Prostate gland (tissue), 2 donors: ENCODE data around the gene TPH1. TPM values are rescaled to one million over a fixed set of nuclear protein-coding genes. Genes with fewer than 3 reads are reported as not detected.

Source experiments
- DNase-seq: peaks from one replicate; pipeline ENCODE4 v3.0.0-alpha.2; 2019; ENCODE audit warnings: low spot score
- H3K27ac ChIP-seq, 2 donors: fragments of 200-600 bp; sonication (generic); 2 replicates each; pipeline ENCODE4 v1.5.1; 2017 to 2019
- H3K27me3 ChIP-seq: fragments of 200-600 bp; sonication (generic); replicated peaks from 2 replicates; pipeline ENCODE4 v1.5.1; 2019; ENCODE audit not compliant: insufficient read depth
- H3K36me3 ChIP-seq, 2 donors: fragments of 200-600 bp; sonication (generic); 1 replicate in 1 of 2; 2 replicates in 1 of 2; pipeline versions ENCODE4 v1.5.1 to v1.8.1; 2017 to 2019
- H3K4me1 ChIP-seq: fragments of 200-600 bp; sonication (generic); replicated peaks from 2 replicates; pipeline ENCODE4 v1.5.1; 2019
- H3K4me3 ChIP-seq, 2 donors: fragments of 200-600 bp; sonication (generic); 2 replicates each; pipeline ENCODE4 v1.5.1; 2017 to 2019
- H3K9me3 ChIP-seq: fragments of 200-600 bp; sonication (generic); 2 replicates; pipeline ENCODE4 v1.5.1; 2017
- CTCF ChIP-seq, 4 experiments: fragments of 200-600 bp in 2 of 4; fragments of 450-650 bp in 2 of 4; sonication (generic) in 2 of 4; IDR thresholded peaks; 1 replicate in 3 of 4; 2 replicates in 1 of 4; pipeline ENCODE4 v1.5.1; 2016 to 2019; ENCODE audit warnings: antibody characterized with exemption in 4 of 4, mild to moderate bottlenecking in 2 of 4, moderate library complexity in 2 of 4
- POLR2A ChIP-seq: fragments of 450-650 bp; IDR thresholded peaks from one replicate; pipeline ENCODE4 v1.6.1; 2016; ENCODE audit warnings: antibody characterized with exemption, mild to moderate bottlenecking
- POLR2AphosphoS5 ChIP-seq: sonication (generic); formaldehyde crosslinking; IDR thresholded peaks from one replicate; pipeline ENCODE4 v1.6.1; 2017; ENCODE audit warnings: antibody characterized with exemption
- WGBS: methylation state at CpG from one replicate; pipeline ENCODE4 v1.1.5; 2018; 5-methylcytosine and 5-hydroxymethylcytosine counted together
- intact Hi-C: fragments of 100-400 bp; cut with DNase I; formaldehyde crosslinking; loops from one replicate; pipeline ENCODE4 v1.14.2; 2022
- total RNA-seq, 2 donors: library from RNA; depleted of rRNA; stranded (reverse); fragments of >200 nt; gene quantifications; one replicate each; pipeline ENCODE4 v1.1.0, GENCODE V29; 2016

The TPH1 gene
- total RNA-seq, 2 donors from 2014 or later = 0.97 to 3.6 TPM

DNA sequence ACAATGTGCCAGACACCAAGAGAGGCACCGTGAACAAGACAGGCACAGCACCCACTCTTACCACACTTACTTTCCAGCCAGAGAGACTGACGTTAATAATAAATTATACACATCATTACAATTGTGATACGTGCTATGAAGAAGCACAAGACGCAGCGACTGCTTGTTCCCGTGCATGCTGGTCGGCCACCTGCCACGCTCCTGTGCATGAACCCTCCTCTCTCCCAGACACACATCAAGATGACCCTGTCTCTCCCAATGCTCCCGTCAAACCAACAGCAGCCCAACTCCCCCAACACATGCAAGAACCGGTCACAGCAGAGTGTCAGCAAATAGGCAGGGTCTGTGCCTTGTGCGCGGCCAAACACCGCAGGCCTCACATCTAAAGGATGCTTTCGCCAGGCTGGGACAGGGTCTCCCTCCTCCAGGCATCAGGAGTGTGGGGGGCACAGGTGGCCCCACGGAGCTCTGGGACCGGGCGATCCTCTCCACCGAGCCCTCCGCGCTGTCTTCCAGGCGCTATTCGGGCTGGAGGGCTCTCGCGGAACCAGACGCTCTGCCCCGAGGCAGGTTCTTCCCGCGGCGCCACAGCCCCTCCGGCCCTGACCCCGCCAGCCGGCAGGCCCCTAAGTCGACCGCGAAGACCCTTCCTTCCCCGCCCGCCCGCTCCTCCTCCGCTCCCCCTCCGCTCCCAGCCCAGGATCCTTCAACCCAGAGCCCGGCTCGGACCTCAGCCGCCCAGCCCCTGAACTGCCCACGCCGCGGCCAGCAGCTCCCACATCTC, 33.8 kb downstream of the TPH1 start:
- Histone ChIP-seq H3K27me3 (no peaks in the 10 kb centered on the region), H3K9me3 (no peaks in the 10 kb centered on the region), H3K27ac (peak overlapping the region; percentile 72 to 82), H3K4me1 (no peaks in the 10 kb centered on the region), H3K4me3 (peak overlapping the region; percentile 70 to 83), H3K36me3 (no peaks in the 10 kb centered on the region)
- intact Hi-C loops = loop anchor here (5.0 kb wide), 1 partner anchor 95 kb away; the partner anchor contains the start of gene SAAL1
- TF ChIP-seq POLR2A = no peak
- no peak for TF ChIP-seq POLR2AphosphoS5
- no peak for TF ChIP-seq CTCF (IDR thresholded peaks at IDR 0.05)
- DNase-seq = peak; percentile 13
- WGBS = 10% methylated on average over 38 of the region's 46 CpGs

GRCh38 chr11:18011633-18012032, 34.4 kb downstream of the TPH1 start:
- DNase-seq = peak; percentile 30
- 61% methylated on average over 8 of the region's 8 CpGs for WGBS
- Histone ChIP-seq H3K4me1 (no peaks in the 10 kb centered on the region), H3K4me3 (peak overlapping the region in 1 of 2 donors; percentile 70), H3K9me3 (no peaks in the 10 kb centered on the region), H3K36me3 (no peaks in the 10 kb centered on the region), H3K27ac (peak overlapping the region in 1 of 2 donors; percentile 72), H3K27me3 (no peaks in the 10 kb centered on the region)
- intact Hi-C loops = loop anchor here (5.0 kb wide), 1 partner anchor 96 kb away; the partner anchor contains the start of gene SAAL1
- TF ChIP-seq POLR2AphosphoS5 (no peak), POLR2A (no peak), CTCF (IDR thresholded peaks at IDR 0.05) (no peak)

DNA sequence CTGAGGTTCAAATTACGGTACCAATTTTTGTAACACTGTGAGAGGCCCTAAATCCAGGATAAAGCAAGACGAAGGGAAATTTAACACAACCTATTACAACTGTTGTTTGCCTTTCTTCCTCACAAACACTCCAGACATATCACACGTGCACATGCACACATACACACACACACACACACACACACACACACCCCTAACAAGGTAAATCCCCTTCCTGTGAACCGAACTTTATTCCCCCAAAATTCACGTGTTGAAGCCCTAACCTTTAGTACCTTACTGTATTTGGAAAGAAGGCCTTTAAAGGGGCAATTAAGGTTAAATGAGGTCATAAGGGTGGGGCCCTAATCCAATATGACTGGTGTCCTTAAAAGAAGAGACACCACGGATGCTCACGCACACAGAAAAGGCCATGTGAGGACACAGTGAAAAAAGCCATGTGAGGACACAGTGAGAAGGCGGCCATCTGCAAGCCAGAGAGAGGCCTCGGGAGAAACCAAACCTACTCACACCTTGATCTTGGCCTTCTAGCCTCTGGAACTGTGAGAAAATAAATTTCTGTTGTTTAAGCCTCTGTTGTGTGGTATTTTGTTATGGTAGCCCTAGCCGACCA, 35.0 kb downstream of the TPH1 start:
- H3K27ac ChIP-seq = peak overlapping the region in 1 of 2 donors; percentile 72
- DNase-seq = no peak
- H3K36me3 ChIP-seq = no peaks in the 10 kb centered on the region
- 86% methylated on average over 10 of the region's 10 CpGs for WGBS
- intact Hi-C loops = loop anchor here (5.0 kb wide), 1 partner anchor 96 kb away; the partner anchor contains the start of gene SAAL1
- no peaks in the 10 kb centered on the region for H3K27me3 ChIP-seq
- H3K4me3 ChIP-seq = no peak overlapping the region
- TF ChIP-seq POLR2A (no peak), POLR2AphosphoS5 (no peak), CTCF (IDR thresholded peaks at IDR 0.05) (no peak)
- H3K9me3 ChIP-seq = no peaks in the 10 kb centered on the region
- no peaks in the 10 kb centered on the region for H3K4me1 ChIP-seq

DNA sequence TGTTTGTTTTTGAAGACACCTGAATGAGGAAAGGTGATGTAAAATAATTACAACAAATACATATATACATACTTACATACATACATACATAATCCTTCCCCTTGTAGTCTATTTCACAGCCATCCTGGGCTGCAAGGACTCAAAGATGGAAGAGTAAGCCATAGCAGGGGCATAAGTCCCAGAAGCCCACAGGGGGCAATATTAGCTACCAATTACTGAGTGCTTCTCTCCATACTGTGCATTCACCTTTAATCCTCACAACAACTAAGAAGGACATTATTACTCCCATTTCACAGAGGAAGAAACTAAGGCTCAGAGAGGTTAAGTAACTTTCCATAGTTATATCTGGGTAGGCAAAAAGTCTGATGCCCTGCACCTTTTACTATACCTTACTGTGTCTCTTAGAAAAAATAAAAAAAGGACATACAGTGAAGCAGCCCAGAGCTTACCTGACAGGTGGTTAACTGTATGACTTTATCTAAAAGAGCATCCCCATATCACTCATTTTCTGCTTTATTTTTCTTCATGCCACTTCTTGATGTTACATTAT, 35.9 kb downstream of the TPH1 start:
- no peak overlapping the region for H3K4me3 ChIP-seq
- H3K27me3 ChIP-seq = no peaks in the 10 kb centered on the region
- H3K9me3 ChIP-seq = no peaks in the 10 kb centered on the region
- no peaks in the 10 kb centered on the region for H3K36me3 ChIP-seq
- H3K4me1 ChIP-seq = no peaks in the 10 kb centered on the region
- DNase-seq = no peak
- no peak overlapping the region for H3K27ac ChIP-seq
- no peak for TF ChIP-seq CTCF (IDR thresholded peaks at IDR 0.05)
- no peak for TF ChIP-seq POLR2AphosphoS5
- no peak for TF ChIP-seq POLR2A
- intact Hi-C loops = loop anchor here (5.0 kb wide), 1 partner anchor 97 kb away; the partner anchor contains the start of gene SAAL1
